Subcutaneous adipose tissue (tissue), 4 donors: ENCODE data around the gene OLIG2. TPM values are rescaled to one million over a fixed set of nuclear protein-coding genes. Genes with fewer than 3 reads are reported as not detected.

Experiments
- CTCF ChIP-seq: fragments of 450-650 bp; IDR thresholded peaks from one replicate; pipeline ENCODE4 v1.5.1; 2016; ENCODE audit warnings: low read depth, mild to moderate bottlenecking, control low read depth, antibody characterized with exemption, moderate library complexity
- total RNA-seq, 4 donors: library from RNA; depleted of rRNA; stranded (reverse); fragments of >200 nt; gene quantifications; one replicate each; pipeline ENCODE4 v1.1.0, GENCODE V29; 2016

OLIG2 gene
- total RNA-seq, 4 donors from 2014 or later: not detected

GRCh38 chr21:33058527-33058926, 32.8 kb downstream of the OLIG2 start:
- no peak for TF ChIP-seq CTCF

GRCh38 chr21:33058957-33059356, 33.2 kb downstream of the OLIG2 start:
- no peak for TF ChIP-seq CTCF

GRCh38 chr21:33059380-33059841, 33.7 kb downstream of the OLIG2 start:
- TF ChIP-seq CTCF: no peak

GRCh38 chr21:33061233-33061632, 35.5 kb downstream of the OLIG2 start:
- no peak for TF ChIP-seq CTCF

- TF ChIP-seq CTCF: no peak
Measured at GRCh38 chr21:33063375-33063883, 37.7 kb downstream of the OLIG2 start.

- TF ChIP-seq CTCF: no peak
Measured at GRCh38 chr21:33063907-33064622, 38.3 kb downstream of the OLIG2 start.

- TF ChIP-seq CTCF: no peak
Measured at GRCh38 chr21:33064623-33065390, 39.1 kb downstream of the OLIG2 start.
